HCT116 (cell line): ENCODE results near the gene IGDCC3. TPM values are rescaled to one million over a fixed set of nuclear protein-coding genes. Genes with fewer than 3 reads are reported as not detected.

ENCODE experiments used
- ATAC-seq: fragments of 200-7000 bp; cut with Tn5 transposase; 2 replicates; pipeline ENCODE4 v1.9.1; 2020; ENCODE audit warnings: mild to moderate bottlenecking, moderate library complexity
- BruUV-seq: library from RNA; stranded (reverse); fragments of 400-500 nt; replicated peaks from 2 replicates; lab custom pipeline; 2021; lab: Mats Ljungman, UMichigan
- CTCF ChIA-PET: fragments of 300-600 bp; sonication (Branson Sonifier 250); formaldehyde crosslinking; loops from one replicate; lab custom pipeline; 2021; ENCODE audit warnings: antibody characterized with exemption; lab: Charles Lee
- POLR2A ChIA-PET: fragments of 300-600, 350-600 bp; sonication (Branson Sonifier 250); formaldehyde crosslinking; loops from one replicate; lab custom pipeline; 2021; ENCODE audit warnings: antibody characterized with exemption; lab: Charles Lee
- RAD21 ChIA-PET, 2 experiments: fragments of 300-600 bp; sonication (Branson Sonifier 250); formaldehyde crosslinking; loops; one replicate each; lab custom pipeline; 2023; ENCODE audit warnings: low total read pairs in 2 of 2; ENCODE audit not compliant: uncharacterized antibody in 2 of 2, unreplicated experiment in 2 of 2, low non-redundant PET in 1 of 2; lab: Charles Lee
- DNase-seq: peaks from one replicate; pipeline ENCODE4 v3.0.0-alpha.2; 2010; ENCODE audit warnings: low read depth, low spot score
- H2AFZ ChIP-seq: fragments of 200-600 bp; shearing (Covaris generic), sonication (generic); 2 replicates; pipeline ENCODE4 v1.6.1; 2017; ENCODE audit warnings: low read depth, mixed run types, mixed read lengths, antibody characterized with exemption, low read length; ENCODE audit not compliant: poor library complexity, severe bottlenecking
- H3K27ac ChIP-seq: 2 replicates; pipeline ENCODE4 v1.5.1; 2012; ENCODE audit warnings: low read depth, low read length
- H3K27me3 ChIP-seq: fragments of 200-600 bp; sonication (generic); 2 replicates; pipeline ENCODE4 v1.6.1; 2016; ENCODE audit warnings: mixed run types, low read length, mixed read lengths; ENCODE audit not compliant: insufficient read depth
- H3K36me3 ChIP-seq, 2 experiments: fragments of 200-500 bp in 1 of 2; fragments of 200-600 bp in 1 of 2; sonication (Bioruptor generic) in 1 of 2; sonication (generic) in 1 of 2; 2 replicates each; pipeline versions ENCODE4 v1.5.1 to v1.6.1; 2014 to 2016; ENCODE audit warnings: low read length in 2 of 2, inconsistent platforms in 1 of 2, mixed read lengths in 1 of 2, mixed run types in 1 of 2; ENCODE audit not compliant: insufficient read depth in 2 of 2, control insufficient read depth in 1 of 2
- H3K4me1 ChIP-seq, 2 experiments: fragments of 200-600 bp in 1 of 2; sonication (generic) in 1 of 2; 2 replicates each; pipeline versions ENCODE4 v1.5.1 to v1.6.1; 2012 to 2017; ENCODE audit warnings: low read length in 2 of 2, inconsistent platforms in 1 of 2, mild to moderate bottlenecking in 1 of 2, mixed read lengths in 1 of 2, mixed run types in 1 of 2, moderate library complexity in 1 of 2; ENCODE audit not compliant: insufficient read depth in 2 of 2, control insufficient read depth in 1 of 2
- H3K4me2 ChIP-seq: fragments of 200-600 bp; sonication (generic); 2 replicates; pipeline ENCODE4 v1.6.1; 2017; ENCODE audit warnings: mixed run types, low read length, mixed read lengths
- H3K4me3 ChIP-seq, 2 experiments: fragments of 200-600 bp in 1 of 2; sonication (generic) in 1 of 2; replicated peaks in 1 of 2; 2 replicates each; pipeline ENCODE4 v1.5.1; 2011 to 2016; ENCODE audit warnings: low read length in 2 of 2, control low read depth in 1 of 2, low read depth in 1 of 2, mild to moderate bottlenecking in 1 of 2, mixed read lengths in 1 of 2, mixed run types in 1 of 2
- H3K79me2 ChIP-seq: fragments of 200-600 bp; sonication (generic); 2 replicates; pipeline ENCODE4 v1.6.1; 2017; ENCODE audit warnings: mild to moderate bottlenecking, mixed run types, low read length, moderate library complexity, mixed read lengths; ENCODE audit not compliant: insufficient read depth
- H3K9ac ChIP-seq: fragments of 200-600 bp; sonication (generic); 2 replicates; pipeline ENCODE4 v1.6.1; 2016; ENCODE audit warnings: low read length, mixed read lengths
- H3K9me2 ChIP-seq: fragments of 200-600 bp; sonication (generic), shearing (Covaris generic); 2 replicates; pipeline ENCODE4 v1.6.1; 2017; ENCODE audit warnings: mixed run types, mild to moderate bottlenecking, moderate library complexity; ENCODE audit not compliant: insufficient read depth
- H3K9me3 ChIP-seq, 2 experiments: fragments of 200-500 bp in 1 of 2; fragments of 200-600 bp in 1 of 2; sonication (Bioruptor generic) in 1 of 2; sonication (generic) in 1 of 2; 2 replicates each; pipeline ENCODE4 v1.6.1; 2014 to 2017; ENCODE audit warnings: low read length in 2 of 2, mixed read lengths in 2 of 2, inconsistent platforms in 1 of 2, low read depth in 1 of 2, mild to moderate bottlenecking in 1 of 2, mixed run types in 1 of 2, moderate library complexity in 1 of 2; ENCODE audit not compliant: control insufficient read depth in 1 of 2, insufficient read depth in 1 of 2
- H4K20me1 ChIP-seq: fragments of 200-600 bp; sonication (generic), shearing (Covaris generic); 2 replicates; pipeline ENCODE4 v1.6.1; 2017; ENCODE audit warnings: mixed run types, mild to moderate bottlenecking, moderate library complexity; ENCODE audit not compliant: insufficient read depth
- ELF1 ChIP-seq: IDR thresholded peaks from 2 replicates; pipeline ENCODE4 v1.6.1; 2012; ENCODE audit warnings: low read depth, borderline replicate concordance
- EZH2phosphoT487 ChIP-seq: fragments of 200-600 bp; IDR thresholded peaks from 2 replicates; pipeline ENCODE4 v1.6.1; 2018; ENCODE audit warnings: antibody characterized with exemption, borderline replicate concordance
- POLR2A ChIP-seq: IDR thresholded peaks from 2 replicates; pipeline ENCODE4 v1.7.0; 2011; ENCODE audit warnings: borderline replicate concordance; ENCODE audit not compliant: insufficient read depth, insufficient read length; ENCODE audit errors: extremely low read depth
- SIN3A ChIP-seq: IDR thresholded peaks from 2 replicates; pipeline ENCODE4 v1.6.1; 2012; ENCODE audit warnings: low read depth
- TCF7L2 ChIP-seq: IDR thresholded peaks from 2 replicates; pipeline ENCODE4 v1.7.0; 2011; ENCODE audit warnings: borderline replicate concordance, inconsistent platforms; ENCODE audit not compliant: insufficient read depth, insufficient read length; ENCODE audit errors: extremely low read depth
- ZFX ChIP-seq: fragments of 450-650 bp; IDR thresholded peaks from 2 replicates; pipeline ENCODE4 v1.6.1; 2017
- intact Hi-C: fragments of 100-400 bp; cut with micrococcal nuclease; formaldehyde crosslinking; loops from 2 replicates; pipeline ENCODE4 v1.10.0; 2022
- total RNA-seq: library from RNA; stranded (reverse); gene quantifications from one replicate; pipeline ENCODE4 v1.2.1, GENCODE V29; 2021; ENCODE audit not compliant: unreplicated experiment
- TF ChIP-seq, protein P1 (sequence below): IDR thresholded peaks from 2 replicates; pipeline ENCODE4 v1.6.1; 2012; ENCODE audit warnings: low read depth

IGDCC3 gene
- total RNA-seq, 1 experiment from 2014 or later: 0.44 TPM

DNA sequence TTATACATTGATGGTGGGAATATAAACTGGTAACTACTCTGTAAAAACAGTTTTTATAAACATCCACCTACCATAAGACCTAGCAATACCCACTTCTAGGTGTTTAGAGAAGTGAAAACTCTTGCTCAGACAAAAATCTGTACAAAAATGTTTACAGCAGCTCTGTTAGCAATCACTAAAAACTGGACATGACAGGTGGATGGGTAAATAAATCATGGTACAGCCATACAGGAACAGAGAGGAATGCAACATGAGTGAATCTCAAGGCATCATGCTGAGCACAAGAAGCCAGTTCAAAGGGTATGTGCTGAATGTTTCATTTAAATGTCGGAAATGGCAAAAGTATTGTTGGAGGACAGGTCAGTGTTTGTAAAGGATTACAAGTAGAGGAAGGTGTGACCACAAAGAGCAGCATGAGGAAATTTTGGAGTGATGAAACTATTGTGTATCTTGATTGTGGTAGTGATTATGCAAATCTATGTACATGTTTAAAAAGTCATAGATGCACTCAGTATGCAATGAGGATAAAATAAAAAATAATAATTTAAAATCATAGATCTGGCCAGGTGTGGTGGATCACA lies 84.8 kb downstream of the IGDCC3 start:
- Histone ChIP-seq H3K9me3 (no peaks in the 10 kb centered on the region), H2AFZ (no peak overlapping the region), H3K4me1 (peaks cover 11 to 29% of the 10 kb centered on the region in 2 experiments), H3K9ac (no peak overlapping the region), H3K9me2 (no peaks in the 10 kb centered on the region), H3K4me2 (no peak overlapping the region), H3K79me2 (no peaks in the 10 kb centered on the region), H3K27ac (no peak overlapping the region), H3K4me3 (no peak overlapping the region), H3K36me3 (no peaks in the 10 kb centered on the region), H4K20me1 (no peaks in the 10 kb centered on the region), H3K27me3 (no peaks in the 10 kb centered on the region)
- POLR2A ChIA-PET: interaction anchor here (5.0 kb wide), 1 partner anchor 11 kb away, joined by 38 read pairs; the partner anchor contains the start of gene RNU5B-1
- RAD21 ChIA-PET: interaction anchor here in 1 of 2 experiments (0.7 kb wide), 1 partner anchor 238 kb away, joined by 3 read pairs; no protein-coding TSS in a partner anchor
- DNase-seq (no peak), ATAC-seq (no peak)
- intact Hi-C loops: no loop called here
- CTCF ChIA-PET: no interaction called here
- no TSS peak for BruUV-seq
- no peak for TF ChIP-seq POLR2A
- no peak for TF ChIP-seq SIN3A
- no peak for TF ChIP-seq TCF7L2
- no peak for TF ChIP-seq ZFX
- no peak for TF ChIP-seq EZH2phosphoT487
- no peak for TF ChIP-seq ELF1
- TF ChIP-seq, protein P1, sequence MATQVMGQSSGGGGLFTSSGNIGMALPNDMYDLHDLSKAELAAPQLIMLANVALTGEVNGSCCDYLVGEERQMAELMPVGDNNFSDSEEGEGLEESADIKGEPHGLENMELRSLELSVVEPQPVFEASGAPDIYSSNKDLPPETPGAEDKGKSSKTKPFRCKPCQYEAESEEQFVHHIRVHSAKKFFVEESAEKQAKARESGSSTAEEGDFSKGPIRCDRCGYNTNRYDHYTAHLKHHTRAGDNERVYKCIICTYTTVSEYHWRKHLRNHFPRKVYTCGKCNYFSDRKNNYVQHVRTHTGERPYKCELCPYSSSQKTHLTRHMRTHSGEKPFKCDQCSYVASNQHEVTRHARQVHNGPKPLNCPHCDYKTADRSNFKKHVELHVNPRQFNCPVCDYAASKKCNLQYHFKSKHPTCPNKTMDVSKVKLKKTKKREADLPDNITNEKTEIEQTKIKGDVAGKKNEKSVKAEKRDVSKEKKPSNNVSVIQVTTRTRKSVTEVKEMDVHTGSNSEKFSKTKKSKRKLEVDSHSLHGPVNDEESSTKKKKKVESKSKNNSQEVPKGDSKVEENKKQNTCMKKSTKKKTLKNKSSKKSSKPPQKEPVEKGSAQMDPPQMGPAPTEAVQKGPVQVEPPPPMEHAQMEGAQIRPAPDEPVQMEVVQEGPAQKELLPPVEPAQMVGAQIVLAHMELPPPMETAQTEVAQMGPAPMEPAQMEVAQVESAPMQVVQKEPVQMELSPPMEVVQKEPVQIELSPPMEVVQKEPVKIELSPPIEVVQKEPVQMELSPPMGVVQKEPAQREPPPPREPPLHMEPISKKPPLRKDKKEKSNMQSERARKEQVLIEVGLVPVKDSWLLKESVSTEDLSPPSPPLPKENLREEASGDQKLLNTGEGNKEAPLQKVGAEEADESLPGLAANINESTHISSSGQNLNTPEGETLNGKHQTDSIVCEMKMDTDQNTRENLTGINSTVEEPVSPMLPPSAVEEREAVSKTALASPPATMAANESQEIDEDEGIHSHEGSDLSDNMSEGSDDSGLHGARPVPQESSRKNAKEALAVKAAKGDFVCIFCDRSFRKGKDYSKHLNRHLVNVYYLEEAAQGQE: no peak
